ENCODE data around the gene MEP1A. TPM values are rescaled to one million over a fixed set of nuclear protein-coding genes. Genes with fewer than 3 reads are reported as not detected.
A peak's percentile ranks its signal among the peaks of the same experiment; 100 is the strongest.

MEP1A gene
- total RNA-seq, 1 experiment from 2014 or later, result not detected

DNA sequence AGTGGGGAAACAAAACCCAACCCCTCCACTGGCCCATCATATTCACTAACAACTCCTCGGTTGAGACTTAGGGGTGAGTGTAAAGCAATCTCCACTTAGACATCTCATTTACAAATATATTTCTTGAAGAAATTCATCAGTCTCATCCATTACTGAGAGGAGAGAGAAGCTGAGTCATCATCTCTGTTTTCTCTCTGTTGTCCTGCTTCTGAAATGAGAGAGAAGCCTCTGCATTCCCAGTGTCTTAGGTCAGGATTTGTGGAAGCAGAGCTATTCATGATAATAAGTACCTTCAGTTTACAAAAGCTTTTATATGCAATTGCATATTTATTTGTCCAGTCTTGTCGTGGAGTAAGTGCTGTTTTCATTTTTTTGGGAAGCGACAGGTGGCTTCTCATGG is 879 bp downstream of the MEP1A start:
- H3K4me3 ChIP-seq, result no peak overlapping the region
- CTCF ChIA-PET, result no interaction called here
- POLR2A ChIA-PET (ENCODE audit: unreplicated experiment), result interaction anchor here (0.7 kb wide), 1 partner anchor 676 kb away, joined by 4 read pairs; no protein-coding TSS in a partner anchor
- no peaks in the 10 kb centered on the region for H3K9me2 ChIP-seq (ENCODE audit: insufficient read depth)
- H3K79me2 ChIP-seq (ENCODE audit: low read depth), result no peaks in the 10 kb centered on the region
- no peak overlapping the region for H3K4me2 ChIP-seq
- no peaks in the 10 kb centered on the region for H3K36me3 ChIP-seq (ENCODE audit: low read depth)
- TF ChIP-seq EZH2 (IDR thresholded peaks at IDR 0.05; ENCODE audit: low read depth), result no peak
- TF ChIP-seq, protein P1, sequence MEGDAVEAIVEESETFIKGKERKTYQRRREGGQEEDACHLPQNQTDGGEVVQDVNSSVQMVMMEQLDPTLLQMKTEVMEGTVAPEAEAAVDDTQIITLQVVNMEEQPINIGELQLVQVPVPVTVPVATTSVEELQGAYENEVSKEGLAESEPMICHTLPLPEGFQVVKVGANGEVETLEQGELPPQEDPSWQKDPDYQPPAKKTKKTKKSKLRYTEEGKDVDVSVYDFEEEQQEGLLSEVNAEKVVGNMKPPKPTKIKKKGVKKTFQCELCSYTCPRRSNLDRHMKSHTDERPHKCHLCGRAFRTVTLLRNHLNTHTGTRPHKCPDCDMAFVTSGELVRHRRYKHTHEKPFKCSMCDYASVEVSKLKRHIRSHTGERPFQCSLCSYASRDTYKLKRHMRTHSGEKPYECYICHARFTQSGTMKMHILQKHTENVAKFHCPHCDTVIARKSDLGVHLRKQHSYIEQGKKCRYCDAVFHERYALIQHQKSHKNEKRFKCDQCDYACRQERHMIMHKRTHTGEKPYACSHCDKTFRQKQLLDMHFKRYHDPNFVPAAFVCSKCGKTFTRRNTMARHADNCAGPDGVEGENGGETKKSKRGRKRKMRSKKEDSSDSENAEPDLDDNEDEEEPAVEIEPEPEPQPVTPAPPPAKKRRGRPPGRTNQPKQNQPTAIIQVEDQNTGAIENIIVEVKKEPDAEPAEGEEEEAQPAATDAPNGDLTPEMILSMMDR (conservative IDR thresholded peaks at IDR 0.05), result no peak
- no peaks in the 10 kb centered on the region for H3K9me3 ChIP-seq (ENCODE audit: insufficient read depth, low read depth)
- BruUV-seq (replicated peaks), result no TSS peak
- no peaks in the 10 kb centered on the region for H3K27me3 ChIP-seq (ENCODE audit: insufficient read depth, low read depth)
- intact Hi-C loops (cut with micrococcal nuclease; ENCODE audit: unreplicated experiment), result no loop called here
- H3F3A ChIP-seq (ENCODE audit: insufficient read depth, low read depth), result peaks cover 8% of the 10 kb centered on the region; the same call in 1 of the 2 replicates
- no peak overlapping the region for H3K27ac ChIP-seq
- no peak overlapping the region for H2AFZ ChIP-seq
- no peaks in the 10 kb centered on the region for H4K20me1 ChIP-seq (ENCODE audit: insufficient read depth)
- H3K4me1 ChIP-seq (replicated peaks; ENCODE audit: insufficient read depth), result peaks cover 10% of the 10 kb centered on the region; the same call in 1 of the 2 replicates
- DNase-seq, result no peak

DNA sequence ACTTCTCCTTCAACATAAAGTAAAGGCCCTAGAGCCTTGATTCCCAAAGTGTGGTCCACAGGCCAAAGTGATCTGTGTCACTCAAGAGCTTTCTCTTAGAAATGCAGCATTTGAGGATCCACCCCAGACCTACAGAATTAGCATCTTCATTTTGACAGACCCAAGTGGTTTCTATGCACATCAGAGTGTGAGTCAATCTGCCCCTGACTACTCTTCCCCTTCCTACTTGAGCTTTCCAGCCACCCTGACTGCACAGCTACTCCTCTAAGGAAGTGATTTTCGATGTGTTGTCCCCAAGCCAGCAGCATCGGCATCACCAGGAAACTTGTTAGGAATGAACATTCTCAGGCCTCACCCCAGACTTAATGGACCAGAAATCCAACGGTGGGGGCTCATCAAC is 2.6 kb downstream of the MEP1A start:
- Histone ChIP-seq H3K36me3 (ENCODE audit: low read depth) (no peaks in the 10 kb centered on the region), H3K9me2 (ENCODE audit: insufficient read depth) (no peaks in the 10 kb centered on the region), H4K20me1 (ENCODE audit: insufficient read depth) (no peaks in the 10 kb centered on the region), H3K79me2 (ENCODE audit: low read depth) (no peaks in the 10 kb centered on the region), H3F3A (ENCODE audit: insufficient read depth, low read depth) (peaks cover 8% of the 10 kb centered on the region; the same call in 1 of the 2 replicates), H3K27me3 (ENCODE audit: insufficient read depth, low read depth) (no peaks in the 10 kb centered on the region), H2AFZ (no peak overlapping the region), H3K4me1 (replicated peaks; ENCODE audit: insufficient read depth) (peaks cover 10% of the 10 kb centered on the region; the same call in 1 of the 2 replicates), H3K9me3 (ENCODE audit: insufficient read depth, low read depth) (no peaks in the 10 kb centered on the region), H3K4me3 (no peak overlapping the region), H3K27ac (no peak overlapping the region), H3K4me2 (no peak overlapping the region)
- no peak for DNase-seq
- TF ChIP-seq EZH2 (IDR thresholded peaks at IDR 0.05; ENCODE audit: low read depth), result no peak
- TF ChIP-seq, protein P1 (conservative IDR thresholded peaks at IDR 0.05), result no peak
- POLR2A ChIA-PET (ENCODE audit: unreplicated experiment), result no interaction called here
- no TSS peak for BruUV-seq (replicated peaks)
- intact Hi-C loops (cut with micrococcal nuclease; ENCODE audit: unreplicated experiment), result no loop called here
- CTCF ChIA-PET, result no interaction called here

DNA sequence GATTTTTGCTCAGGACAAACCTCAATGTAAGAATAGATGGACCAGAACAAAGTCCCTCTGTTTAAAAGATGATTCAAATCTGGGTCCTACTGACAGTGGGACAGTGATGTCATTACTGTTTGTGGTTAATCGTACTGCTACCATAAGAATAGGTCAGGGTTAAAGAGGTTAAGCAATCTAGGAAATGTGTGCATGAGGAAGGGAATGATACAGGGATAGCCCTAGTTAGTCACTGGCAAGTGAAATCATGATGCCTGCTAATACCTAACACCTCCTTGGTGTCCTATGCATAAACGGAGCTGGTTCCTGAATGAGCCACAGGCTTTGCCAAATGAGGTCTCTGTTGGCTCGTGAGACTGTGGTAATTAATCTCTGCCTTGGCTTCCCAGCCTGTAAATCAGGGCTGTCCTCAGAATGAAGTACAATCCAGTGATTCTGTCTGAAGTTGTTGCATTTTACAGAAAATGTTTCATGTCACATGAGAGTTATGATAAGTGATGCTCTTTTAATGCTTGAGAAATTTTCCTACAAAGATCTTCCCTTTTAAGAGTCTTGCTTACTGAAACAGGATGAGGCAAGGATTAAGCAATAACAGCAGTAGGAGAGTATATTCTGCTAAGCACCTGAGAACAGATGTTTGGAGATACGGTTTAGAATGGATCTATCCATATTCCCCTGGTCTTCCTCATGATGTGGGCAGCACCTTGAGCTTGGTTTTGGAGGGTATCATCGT is 3.8 kb downstream of the MEP1A start:
- POLR2A ChIA-PET (ENCODE audit: unreplicated experiment), result no interaction called here
- Histone ChIP-seq H3K9me3 (ENCODE audit: insufficient read depth, low read depth) (no peaks in the 10 kb centered on the region), H3K4me1 (replicated peaks; ENCODE audit: insufficient read depth) (peaks cover 10% of the 10 kb centered on the region; the same call in 1 of the 2 replicates), H3K9me2 (ENCODE audit: insufficient read depth) (no peaks in the 10 kb centered on the region), H3K27ac (no peak overlapping the region), H4K20me1 (ENCODE audit: insufficient read depth) (no peaks in the 10 kb centered on the region), H3F3A (ENCODE audit: insufficient read depth, low read depth) (peaks cover 8% of the 10 kb centered on the region; the same call in 1 of the 2 replicates), H3K36me3 (ENCODE audit: low read depth) (no peaks in the 10 kb centered on the region), H3K4me3 (no peak overlapping the region), H3K79me2 (ENCODE audit: low read depth) (no peaks in the 10 kb centered on the region), H3K4me2 (peak overlapping the region; percentile 32; the same call in 1 of the 2 replicates), H2AFZ (no peak overlapping the region), H3K27me3 (ENCODE audit: insufficient read depth, low read depth) (no peaks in the 10 kb centered on the region)
- intact Hi-C loops (cut with micrococcal nuclease; ENCODE audit: unreplicated experiment), result no loop called here
- CTCF ChIA-PET, result no interaction called here
- BruUV-seq (replicated peaks), result no TSS peak
- no peak for TF ChIP-seq EZH2 (IDR thresholded peaks at IDR 0.05; ENCODE audit: low read depth)
- TF ChIP-seq, protein P1 (conservative IDR thresholded peaks at IDR 0.05), result no peak
- peak in 1 of 2 experiments; percentile 58 for DNase-seq

Data from PC-9 (cell line).